ENCODE results near the gene CACNA2D2.

The CACNA2D2 gene

DNA sequence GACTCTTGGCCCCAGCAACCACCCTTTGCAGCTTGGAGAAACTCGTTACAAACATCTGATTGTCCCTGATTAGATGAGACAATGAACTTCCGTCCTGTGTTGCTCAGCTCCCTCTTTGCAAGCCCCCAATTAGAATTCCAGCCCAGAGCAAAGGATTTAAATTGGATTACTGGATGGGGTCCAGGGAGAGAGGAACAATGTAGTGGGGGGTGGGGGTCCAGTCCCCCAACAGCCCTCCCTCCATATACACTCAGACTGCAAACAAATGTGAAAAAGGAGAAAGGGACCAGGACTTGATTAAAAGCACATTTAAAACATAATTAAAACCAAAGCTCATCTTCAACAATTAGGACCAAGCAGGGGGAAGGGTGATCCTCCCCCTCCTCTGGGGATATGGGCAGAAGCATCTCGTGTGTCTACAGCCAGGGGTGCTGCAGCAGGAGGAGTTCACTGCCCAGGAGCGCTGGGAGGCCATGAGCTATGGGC, 72.4 kb downstream of the CACNA2D2 start:
- Histone ChIP-seq H3K27ac (replicated peaks) (no peak overlapping the region), H3K4me3 (replicated peaks; ENCODE audit: insufficient read depth, low read length) (no peak overlapping the region), H3K27me3 (ENCODE audit: insufficient read depth, poor library complexity, severe bottlenecking) (no peaks in the 10 kb centered on the region)
- no peak for DNase-seq (ENCODE audit: low read depth in 1 of 2, low spot score in 1 of 2)
- TF ChIP-seq POLR2AphosphoS5 (IDR thresholded peaks at IDR 0.05; ENCODE audit: low read depth) = no peak
- TF ChIP-seq, protein P1, sequence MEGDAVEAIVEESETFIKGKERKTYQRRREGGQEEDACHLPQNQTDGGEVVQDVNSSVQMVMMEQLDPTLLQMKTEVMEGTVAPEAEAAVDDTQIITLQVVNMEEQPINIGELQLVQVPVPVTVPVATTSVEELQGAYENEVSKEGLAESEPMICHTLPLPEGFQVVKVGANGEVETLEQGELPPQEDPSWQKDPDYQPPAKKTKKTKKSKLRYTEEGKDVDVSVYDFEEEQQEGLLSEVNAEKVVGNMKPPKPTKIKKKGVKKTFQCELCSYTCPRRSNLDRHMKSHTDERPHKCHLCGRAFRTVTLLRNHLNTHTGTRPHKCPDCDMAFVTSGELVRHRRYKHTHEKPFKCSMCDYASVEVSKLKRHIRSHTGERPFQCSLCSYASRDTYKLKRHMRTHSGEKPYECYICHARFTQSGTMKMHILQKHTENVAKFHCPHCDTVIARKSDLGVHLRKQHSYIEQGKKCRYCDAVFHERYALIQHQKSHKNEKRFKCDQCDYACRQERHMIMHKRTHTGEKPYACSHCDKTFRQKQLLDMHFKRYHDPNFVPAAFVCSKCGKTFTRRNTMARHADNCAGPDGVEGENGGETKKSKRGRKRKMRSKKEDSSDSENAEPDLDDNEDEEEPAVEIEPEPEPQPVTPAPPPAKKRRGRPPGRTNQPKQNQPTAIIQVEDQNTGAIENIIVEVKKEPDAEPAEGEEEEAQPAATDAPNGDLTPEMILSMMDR (IDR thresholded peaks at IDR 0.05; ENCODE audit: insufficient read depth, low read length) = no peak

DNA sequence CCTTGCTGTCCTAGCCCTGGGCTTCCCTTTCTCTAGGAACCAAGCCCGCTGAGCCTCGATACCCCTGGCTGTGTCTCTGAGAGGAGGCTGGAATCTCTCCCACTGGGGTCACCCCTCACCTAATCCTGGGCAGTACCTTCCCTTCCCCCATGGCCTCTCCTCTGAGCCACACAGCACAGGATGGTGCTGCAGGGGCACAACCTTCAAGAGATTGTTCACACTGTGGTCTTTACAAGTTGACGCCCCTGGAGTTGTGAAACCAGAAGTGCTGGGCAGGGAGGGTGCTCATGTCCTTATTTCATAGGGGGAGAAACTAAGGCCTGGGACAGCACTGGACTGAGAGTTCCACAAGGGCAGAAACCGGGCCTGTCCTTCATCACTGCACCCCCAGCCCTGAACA, 73.2 kb downstream of the CACNA2D2 start:
- no peak overlapping the region for H3K4me3 ChIP-seq (replicated peaks; ENCODE audit: insufficient read depth, low read length)
- TF ChIP-seq GABPA (IDR thresholded peaks at IDR 0.05; ENCODE audit: low read depth) (no peak), SPI1 (IDR thresholded peaks at IDR 0.05; ENCODE audit: borderline replicate concordance, low read depth) (no peak), POLR2AphosphoS5 (IDR thresholded peaks at IDR 0.05; ENCODE audit: low read depth) (no peak)
- TF ChIP-seq, protein P1 (IDR thresholded peaks at IDR 0.05; ENCODE audit: insufficient read depth, low read length) = no peak
- TF ChIP-seq, protein P2, sequence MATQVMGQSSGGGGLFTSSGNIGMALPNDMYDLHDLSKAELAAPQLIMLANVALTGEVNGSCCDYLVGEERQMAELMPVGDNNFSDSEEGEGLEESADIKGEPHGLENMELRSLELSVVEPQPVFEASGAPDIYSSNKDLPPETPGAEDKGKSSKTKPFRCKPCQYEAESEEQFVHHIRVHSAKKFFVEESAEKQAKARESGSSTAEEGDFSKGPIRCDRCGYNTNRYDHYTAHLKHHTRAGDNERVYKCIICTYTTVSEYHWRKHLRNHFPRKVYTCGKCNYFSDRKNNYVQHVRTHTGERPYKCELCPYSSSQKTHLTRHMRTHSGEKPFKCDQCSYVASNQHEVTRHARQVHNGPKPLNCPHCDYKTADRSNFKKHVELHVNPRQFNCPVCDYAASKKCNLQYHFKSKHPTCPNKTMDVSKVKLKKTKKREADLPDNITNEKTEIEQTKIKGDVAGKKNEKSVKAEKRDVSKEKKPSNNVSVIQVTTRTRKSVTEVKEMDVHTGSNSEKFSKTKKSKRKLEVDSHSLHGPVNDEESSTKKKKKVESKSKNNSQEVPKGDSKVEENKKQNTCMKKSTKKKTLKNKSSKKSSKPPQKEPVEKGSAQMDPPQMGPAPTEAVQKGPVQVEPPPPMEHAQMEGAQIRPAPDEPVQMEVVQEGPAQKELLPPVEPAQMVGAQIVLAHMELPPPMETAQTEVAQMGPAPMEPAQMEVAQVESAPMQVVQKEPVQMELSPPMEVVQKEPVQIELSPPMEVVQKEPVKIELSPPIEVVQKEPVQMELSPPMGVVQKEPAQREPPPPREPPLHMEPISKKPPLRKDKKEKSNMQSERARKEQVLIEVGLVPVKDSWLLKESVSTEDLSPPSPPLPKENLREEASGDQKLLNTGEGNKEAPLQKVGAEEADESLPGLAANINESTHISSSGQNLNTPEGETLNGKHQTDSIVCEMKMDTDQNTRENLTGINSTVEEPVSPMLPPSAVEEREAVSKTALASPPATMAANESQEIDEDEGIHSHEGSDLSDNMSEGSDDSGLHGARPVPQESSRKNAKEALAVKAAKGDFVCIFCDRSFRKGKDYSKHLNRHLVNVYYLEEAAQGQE (IDR thresholded peaks at IDR 0.05; ENCODE audit: insufficient replicate concordance, low read depth) = no peak
- DNase-seq (ENCODE audit: low read depth in 1 of 2, low spot score in 1 of 2) = no peak
- H3K27me3 ChIP-seq (ENCODE audit: insufficient read depth, poor library complexity, severe bottlenecking) = no peaks in the 10 kb centered on the region
- no peak overlapping the region for H3K27ac ChIP-seq (replicated peaks)

DNA sequence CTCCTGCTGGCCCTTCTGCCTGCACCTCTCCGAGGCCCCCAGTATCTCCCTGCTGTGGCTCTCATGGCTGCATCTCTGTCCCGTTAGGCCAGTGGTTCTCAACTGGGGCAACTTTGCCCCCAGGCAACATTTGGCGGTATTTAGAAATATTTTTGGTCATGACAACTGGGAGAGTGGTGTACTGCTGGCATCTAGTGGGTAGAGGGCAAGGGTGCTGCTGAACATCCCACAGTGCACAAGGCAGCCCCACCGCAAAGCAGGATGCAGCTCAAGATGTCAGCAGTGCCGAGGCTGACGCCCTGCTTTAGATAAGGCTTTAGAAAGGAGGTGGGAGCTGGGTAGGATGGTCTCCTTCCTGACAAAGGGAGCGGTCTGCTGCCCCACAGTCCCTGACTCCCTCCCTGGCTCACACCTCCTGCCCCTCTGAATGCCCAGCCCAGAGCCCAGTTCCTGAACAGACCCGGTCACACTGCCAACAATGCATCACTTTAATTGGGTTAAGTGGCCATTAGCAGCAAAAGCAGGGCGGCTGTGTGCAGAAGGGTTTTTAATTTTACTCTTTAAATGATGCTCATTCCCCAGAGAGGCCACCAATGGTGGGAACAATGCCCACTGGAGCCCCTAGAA, 75.3 kb downstream of the CACNA2D2 start:
- Histone ChIP-seq H3K4me3 (replicated peaks; ENCODE audit: insufficient read depth, low read length) (no peak overlapping the region), H3K27me3 (ENCODE audit: insufficient read depth, poor library complexity, severe bottlenecking) (no peaks in the 10 kb centered on the region), H3K27ac (replicated peaks) (no peak overlapping the region)
- no peak for TF ChIP-seq POLR2AphosphoS5 (IDR thresholded peaks at IDR 0.05; ENCODE audit: low read depth)
- TF ChIP-seq GABPA (IDR thresholded peaks at IDR 0.05; ENCODE audit: low read depth) = no peak
- no peak for TF ChIP-seq SPI1 (IDR thresholded peaks at IDR 0.05; ENCODE audit: borderline replicate concordance, low read depth)
- TF ChIP-seq, protein P1 (IDR thresholded peaks at IDR 0.05; ENCODE audit: insufficient read depth, low read length) = no peak
- TF ChIP-seq, protein P2 (IDR thresholded peaks at IDR 0.05; ENCODE audit: insufficient replicate concordance, low read depth) = no peak
- DNase-seq (ENCODE audit: low read depth in 1 of 2, low spot score in 1 of 2) = no peak

DNA sequence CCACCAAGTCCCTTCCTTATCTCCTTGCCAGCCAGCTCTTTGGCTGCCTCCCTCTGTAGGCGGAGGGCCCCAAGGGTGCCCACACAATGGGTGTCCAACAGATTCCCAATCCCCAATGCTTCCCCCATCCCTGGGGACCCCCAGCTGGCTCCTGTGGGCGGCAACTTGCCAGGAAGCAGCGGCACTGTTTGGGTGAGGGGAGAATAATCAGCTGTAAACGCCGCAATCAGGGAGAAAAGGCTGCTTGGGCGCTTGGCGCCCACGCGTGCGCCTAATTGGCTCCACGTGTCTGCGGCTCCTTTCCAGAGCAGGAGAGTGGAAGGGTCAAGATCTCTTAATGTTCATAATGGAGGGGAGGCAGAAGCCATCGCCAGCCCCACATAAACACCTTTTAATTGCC, 76.2 kb downstream of the CACNA2D2 start:
- Histone ChIP-seq H3K4me3 (replicated peaks; ENCODE audit: insufficient read depth, low read length) (no peak overlapping the region), H3K27ac (replicated peaks) (no peak overlapping the region), H3K27me3 (ENCODE audit: insufficient read depth, poor library complexity, severe bottlenecking) (no peaks in the 10 kb centered on the region)
- no peak for DNase-seq (ENCODE audit: low read depth in 1 of 2, low spot score in 1 of 2)
- TF ChIP-seq, protein P2 (IDR thresholded peaks at IDR 0.05; ENCODE audit: insufficient replicate concordance, low read depth) = no peak
- TF ChIP-seq POLR2AphosphoS5 (IDR thresholded peaks at IDR 0.05; ENCODE audit: low read depth) = no peak
- no peak for TF ChIP-seq SPI1 (IDR thresholded peaks at IDR 0.05; ENCODE audit: borderline replicate concordance, low read depth)
- no peak for TF ChIP-seq GABPA (IDR thresholded peaks at IDR 0.05; ENCODE audit: low read depth)
- TF ChIP-seq, protein P1 (IDR thresholded peaks at IDR 0.05; ENCODE audit: insufficient read depth, low read length) = no peak
